Measurements from ENCODE around the gene PIGR. TPM values are rescaled to one million over a fixed set of nuclear protein-coding genes. Genes with fewer than 3 reads are reported as not detected.
A peak's percentile ranks its signal among the peaks of the same experiment; 100 is the strongest.

The PIGR gene
- total and polyA plus RNA-seq, 10 of the 15 experiments (the other 5 are each of a cell fraction or from before 2014, with no cell fraction given) = 0.96 to 7.6 (median 1.8) TPM

DNA sequence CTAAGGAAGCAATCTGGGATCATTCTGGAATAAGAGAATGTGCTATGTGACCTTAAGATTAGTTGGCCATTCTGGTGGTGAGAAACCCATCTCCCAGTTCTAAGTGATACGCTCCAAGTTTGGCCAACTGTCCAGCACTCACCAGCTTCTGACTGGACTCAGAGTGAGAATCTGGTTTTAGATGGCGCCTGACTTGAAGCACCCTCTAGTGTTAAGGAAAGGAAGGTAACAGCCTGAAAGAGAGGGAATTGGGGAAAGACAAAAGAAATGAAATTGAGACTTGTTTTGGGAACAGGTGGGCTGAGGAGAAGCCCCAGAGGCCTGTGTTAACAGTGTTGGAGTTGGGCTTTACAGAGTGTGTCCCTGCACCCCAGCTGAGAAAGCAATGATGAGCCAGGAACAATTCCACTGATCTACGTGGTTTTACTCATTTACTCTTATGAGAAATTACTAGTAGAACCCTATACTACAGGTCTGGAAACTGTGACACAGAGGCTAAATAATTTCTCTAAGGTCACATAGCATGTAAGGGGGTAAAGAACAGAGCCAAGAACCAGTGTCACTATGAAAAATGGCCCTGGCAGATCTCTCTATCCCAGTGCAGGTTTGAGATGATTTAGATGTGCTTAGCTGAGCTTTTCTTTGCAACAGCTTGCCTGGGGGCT, 33.2 kb upstream of the PIGR start (continued):
- TF ChIP-seq, protein P1, sequence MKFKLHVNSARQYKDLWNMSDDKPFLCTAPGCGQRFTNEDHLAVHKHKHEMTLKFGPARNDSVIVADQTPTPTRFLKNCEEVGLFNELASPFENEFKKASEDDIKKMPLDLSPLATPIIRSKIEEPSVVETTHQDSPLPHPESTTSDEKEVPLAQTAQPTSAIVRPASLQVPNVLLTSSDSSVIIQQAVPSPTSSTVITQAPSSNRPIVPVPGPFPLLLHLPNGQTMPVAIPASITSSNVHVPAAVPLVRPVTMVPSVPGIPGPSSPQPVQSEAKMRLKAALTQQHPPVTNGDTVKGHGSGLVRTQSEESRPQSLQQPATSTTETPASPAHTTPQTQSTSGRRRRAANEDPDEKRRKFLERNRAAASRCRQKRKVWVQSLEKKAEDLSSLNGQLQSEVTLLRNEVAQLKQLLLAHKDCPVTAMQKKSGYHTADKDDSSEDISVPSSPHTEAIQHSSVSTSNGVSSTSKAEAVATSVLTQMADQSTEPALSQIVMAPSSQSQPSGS (IDR thresholded peaks at IDR 0.05; ENCODE audit: low read length) = no peak
- TF ChIP-seq, protein P2, sequence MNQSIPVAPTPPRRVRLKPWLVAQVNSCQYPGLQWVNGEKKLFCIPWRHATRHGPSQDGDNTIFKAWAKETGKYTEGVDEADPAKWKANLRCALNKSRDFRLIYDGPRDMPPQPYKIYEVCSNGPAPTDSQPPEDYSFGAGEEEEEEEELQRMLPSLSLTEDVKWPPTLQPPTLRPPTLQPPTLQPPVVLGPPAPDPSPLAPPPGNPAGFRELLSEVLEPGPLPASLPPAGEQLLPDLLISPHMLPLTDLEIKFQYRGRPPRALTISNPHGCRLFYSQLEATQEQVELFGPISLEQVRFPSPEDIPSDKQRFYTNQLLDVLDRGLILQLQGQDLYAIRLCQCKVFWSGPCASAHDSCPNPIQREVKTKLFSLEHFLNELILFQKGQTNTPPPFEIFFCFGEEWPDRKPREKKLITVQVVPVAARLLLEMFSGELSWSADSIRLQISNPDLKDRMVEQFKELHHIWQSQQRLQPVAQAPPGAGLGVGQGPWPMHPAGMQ (IDR thresholded peaks at IDR 0.05; ENCODE audit: borderline replicate concordance) = no peak
- TF ChIP-seq ZZZ3 (IDR thresholded peaks at IDR 0.05; ENCODE audit: control insufficient read depth, insufficient read length, low read depth) (no peak), MYB (IDR thresholded peaks at IDR 0.05; ENCODE audit: borderline replicate concordance, low read depth, low read length) (no peak), HDAC2 (IDR thresholded peaks at IDR 0.05) (no peak), YY1 (IDR thresholded peaks at IDR 0.05; ENCODE audit: low read depth, low read length) (peak; percentile 63), KDM1A (IDR thresholded peaks at IDR 0.05; ENCODE audit: borderline replicate concordance) (no peak), SREBF1 (IDR thresholded peaks at IDR 0.05; ENCODE audit: low read length) (no peak), IKZF2 (IDR thresholded peaks at IDR 0.05) (no peak), POU2F2 (IDR thresholded peaks at IDR 0.05; ENCODE audit: borderline replicate concordance, low read depth, low read length) (no peak), POLR2A (IDR thresholded peaks at IDR 0.05; ENCODE audit: low read depth, low read length) (no peak), TCF12 (IDR thresholded peaks at IDR 0.05; ENCODE audit: low read depth, low read length) (no peak), FOXM1 (IDR thresholded peaks at IDR 0.05; ENCODE audit: low read depth, low read length) (0 out of 2 replicates have a peak, but pooled peaks have one; percentile 27)
- TF ChIP-seq, protein P3, sequence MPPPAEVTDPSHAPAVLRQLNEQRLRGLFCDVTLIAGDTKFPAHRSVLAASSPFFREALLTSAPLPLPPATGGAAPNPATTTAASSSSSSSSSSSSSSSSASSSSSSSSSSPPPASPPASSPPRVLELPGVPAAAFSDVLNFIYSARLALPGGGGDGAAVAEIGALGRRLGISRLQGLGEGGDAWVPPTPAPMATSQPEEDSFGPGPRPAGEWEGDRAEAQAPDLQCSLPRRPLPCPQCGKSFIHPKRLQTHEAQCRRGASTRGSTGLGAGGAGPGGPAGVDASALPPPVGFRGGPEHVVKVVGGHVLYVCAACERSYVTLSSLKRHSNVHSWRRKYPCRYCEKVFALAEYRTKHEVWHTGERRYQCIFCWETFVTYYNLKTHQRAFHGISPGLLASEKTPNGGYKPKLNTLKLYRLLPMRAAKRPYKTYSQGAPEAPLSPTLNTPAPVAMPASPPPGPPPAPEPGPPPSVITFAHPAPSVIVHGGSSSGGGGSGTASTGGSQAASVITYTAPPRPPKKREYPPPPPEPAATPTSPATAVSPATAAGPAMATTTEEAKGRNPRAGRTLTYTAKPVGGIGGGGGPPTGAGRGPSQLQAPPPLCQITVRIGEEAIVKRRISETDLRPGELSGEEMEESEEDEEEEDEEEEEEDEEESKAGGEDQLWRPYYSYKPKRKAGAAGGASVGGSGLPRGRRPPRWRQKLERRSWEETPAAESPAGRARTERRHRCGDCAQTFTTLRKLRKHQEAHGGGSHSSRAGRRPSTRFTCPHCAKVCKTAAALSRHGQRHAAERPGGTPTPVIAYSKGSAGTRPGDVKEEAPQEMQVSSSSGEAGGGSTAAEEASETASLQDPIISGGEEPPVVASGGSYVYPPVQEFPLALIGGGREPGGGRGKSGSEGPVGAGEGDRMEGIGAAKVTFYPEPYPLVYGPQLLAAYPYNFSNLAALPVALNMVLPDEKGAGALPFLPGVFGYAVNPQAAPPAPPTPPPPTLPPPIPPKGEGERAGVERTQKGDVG (CRISPR knock-in tag; IDR thresholded peaks at IDR 0.05) = no peak
- TF ChIP-seq, protein P4, sequence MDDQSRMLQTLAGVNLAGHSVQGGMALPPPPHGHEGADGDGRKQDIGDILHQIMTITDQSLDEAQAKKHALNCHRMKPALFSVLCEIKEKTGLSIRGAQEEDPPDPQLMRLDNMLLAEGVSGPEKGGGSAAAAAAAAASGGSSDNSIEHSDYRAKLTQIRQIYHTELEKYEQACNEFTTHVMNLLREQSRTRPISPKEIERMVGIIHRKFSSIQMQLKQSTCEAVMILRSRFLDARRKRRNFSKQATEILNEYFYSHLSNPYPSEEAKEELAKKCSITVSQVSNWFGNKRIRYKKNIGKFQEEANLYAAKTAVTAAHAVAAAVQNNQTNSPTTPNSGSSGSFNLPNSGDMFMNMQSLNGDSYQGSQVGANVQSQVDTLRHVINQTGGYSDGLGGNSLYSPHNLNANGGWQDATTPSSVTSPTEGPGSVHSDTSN (IDR thresholded peaks at IDR 0.05; ENCODE audit: insufficient replicate concordance, low read depth, low read length) = no peak
- TF ChIP-seq, protein P5, sequence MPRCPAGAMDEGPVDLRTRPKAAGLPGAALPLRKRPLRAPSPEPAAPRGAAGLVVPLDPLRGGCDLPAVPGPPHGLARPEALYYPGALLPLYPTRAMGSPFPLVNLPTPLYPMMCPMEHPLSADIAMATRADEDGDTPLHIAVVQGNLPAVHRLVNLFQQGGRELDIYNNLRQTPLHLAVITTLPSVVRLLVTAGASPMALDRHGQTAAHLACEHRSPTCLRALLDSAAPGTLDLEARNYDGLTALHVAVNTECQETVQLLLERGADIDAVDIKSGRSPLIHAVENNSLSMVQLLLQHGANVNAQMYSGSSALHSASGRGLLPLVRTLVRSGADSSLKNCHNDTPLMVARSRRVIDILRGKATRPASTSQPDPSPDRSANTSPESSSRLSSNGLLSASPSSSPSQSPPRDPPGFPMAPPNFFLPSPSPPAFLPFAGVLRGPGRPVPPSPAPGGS (IDR thresholded peaks at IDR 0.05; ENCODE audit: borderline replicate concordance, insufficient read depth, low read depth, low read length, poor library complexity, severe bottlenecking) = peak; percentile 36
- TF ChIP-seq, protein P6, sequence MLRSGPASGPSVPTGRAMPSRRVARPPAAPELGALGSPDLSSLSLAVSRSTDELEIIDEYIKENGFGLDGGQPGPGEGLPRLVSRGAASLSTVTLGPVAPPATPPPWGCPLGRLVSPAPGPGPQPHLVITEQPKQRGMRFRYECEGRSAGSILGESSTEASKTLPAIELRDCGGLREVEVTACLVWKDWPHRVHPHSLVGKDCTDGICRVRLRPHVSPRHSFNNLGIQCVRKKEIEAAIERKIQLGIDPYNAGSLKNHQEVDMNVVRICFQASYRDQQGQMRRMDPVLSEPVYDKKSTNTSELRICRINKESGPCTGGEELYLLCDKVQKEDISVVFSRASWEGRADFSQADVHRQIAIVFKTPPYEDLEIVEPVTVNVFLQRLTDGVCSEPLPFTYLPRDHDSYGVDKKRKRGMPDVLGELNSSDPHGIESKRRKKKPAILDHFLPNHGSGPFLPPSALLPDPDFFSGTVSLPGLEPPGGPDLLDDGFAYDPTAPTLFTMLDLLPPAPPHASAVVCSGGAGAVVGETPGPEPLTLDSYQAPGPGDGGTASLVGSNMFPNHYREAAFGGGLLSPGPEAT (IDR thresholded peaks at IDR 0.05; ENCODE audit: low read depth) = 0 out of 2 replicates have a peak, but pooled peaks have one; percentile 33
- TF ChIP-seq, protein P7, sequence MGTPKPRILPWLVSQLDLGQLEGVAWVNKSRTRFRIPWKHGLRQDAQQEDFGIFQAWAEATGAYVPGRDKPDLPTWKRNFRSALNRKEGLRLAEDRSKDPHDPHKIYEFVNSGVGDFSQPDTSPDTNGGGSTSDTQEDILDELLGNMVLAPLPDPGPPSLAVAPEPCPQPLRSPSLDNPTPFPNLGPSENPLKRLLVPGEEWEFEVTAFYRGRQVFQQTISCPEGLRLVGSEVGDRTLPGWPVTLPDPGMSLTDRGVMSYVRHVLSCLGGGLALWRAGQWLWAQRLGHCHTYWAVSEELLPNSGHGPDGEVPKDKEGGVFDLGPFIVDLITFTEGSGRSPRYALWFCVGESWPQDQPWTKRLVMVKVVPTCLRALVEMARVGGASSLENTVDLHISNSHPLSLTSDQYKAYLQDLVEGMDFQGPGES (IDR thresholded peaks at IDR 0.05) = no peak
